RCC 7860 (cell line): ENCODE results near the gene ENDOG.
"Not testable (repeated sequence)": the region's sequence is repeated elsewhere in the genome, so short reads cannot be mapped to it uniquely, and the experiment has no call there.

Experiments
- DNase-seq: peaks from one replicate; pipeline ENCODE4 v3.0.0-alpha.2; 2015; ENCODE audit warnings: low spot score
- FAIRE-seq: peaks from 2 replicates; lab custom pipeline; 2012; peaks lifted over from hg19 to GRCh38; lab: Jason Lieb, UNC

Gene ENDOG

GRCh38 chr9:128818099-128818838 lies at the start of gene ENDOG:
ENDOG (plus strand) TSS chr9:128818500; CDS start chr9:128818685, 185 bp downstream.
- DNase-seq (peak; percentile 92), FAIRE-seq (peak; percentile 81)

GRCh38 chr9:128768606-128769005 lies 49.7 kb upstream of the ENDOG start:
- FAIRE-seq, result no peak
- DNase-seq, result no peak

- no peak for FAIRE-seq
- DNase-seq, result no peak
Measured at GRCh38 chr9:128770286-128771030, 47.8 kb upstream of the ENDOG start.

- FAIRE-seq (no peak), DNase-seq (no peak)
Measured at GRCh38 chr9:128771094-128771721, 47.1 kb upstream of the ENDOG start.

- DNase-seq (peak; percentile 75), FAIRE-seq (no peak)
Measured at GRCh38 chr9:128771745-128772519, 46.4 kb upstream of the ENDOG start, which contains the start of gene ZER1. ZER1 (minus strand) TSS chr9:128771927; CDS start chr9:128755565, 16,362 bp downstream.

GRCh38 chr9:128773049-128773448 lies 45.3 kb upstream of the ENDOG start:
- DNase-seq (no peak), FAIRE-seq (no peak)

GRCh38 chr9:128774804-128775203 lies 43.5 kb upstream of the ENDOG start:
- FAIRE-seq (no peak), DNase-seq (no peak)

- not testable (repeated sequence) for DNase-seq, FAIRE-seq
Measured at GRCh38 chr9:128780093-128780492, 38.2 kb upstream of the ENDOG start.

- DNase-seq, result no peak
- FAIRE-seq, result no peak
Measured at GRCh38 chr9:128781187-128782070, 36.9 kb upstream of the ENDOG start.

- FAIRE-seq, result no peak
- DNase-seq, result no peak
Measured at GRCh38 chr9:128782669-128783068, 35.6 kb upstream of the ENDOG start.

GRCh38 chr9:128785427-128785826 lies 32.9 kb upstream of the ENDOG start:
- FAIRE-seq (no peak), DNase-seq (no peak)

GRCh38 chr9:128786681-128787601 lies 31.4 kb upstream of the ENDOG start, which contains the start of gene TBC1D13:
TBC1D13 (plus strand) TSS chr9:128787253; CDS start chr9:128787354, 101 bp downstream.
- DNase-seq (peak; percentile 68), FAIRE-seq (no peak)

GRCh38 chr9:128787659-128788058 lies 30.6 kb upstream of the ENDOG start:
- no peak for FAIRE-seq
- DNase-seq, result no peak

GRCh38 chr9:128788445-128788844 lies 29.9 kb upstream of the ENDOG start:
- no peak for DNase-seq
- no peak for FAIRE-seq

GRCh38 chr9:128790536-128790935 lies 27.8 kb upstream of the ENDOG start:
- FAIRE-seq, result no peak
- no peak for DNase-seq

- FAIRE-seq, result no peak
- DNase-seq, result no peak
Measured at GRCh38 chr9:128792134-128792533, 26.2 kb upstream of the ENDOG start.

- DNase-seq (no peak), FAIRE-seq (no peak)
Measured at GRCh38 chr9:128792978-128793686, 25.2 kb upstream of the ENDOG start.

- not testable (repeated sequence) for DNase-seq, FAIRE-seq
Measured at GRCh38 chr9:128794961-128795360, 23.3 kb upstream of the ENDOG start.
